Medulla oblongata (tissue), 1 donor: Measurements from ENCODE around the gene KLHL13.
A peak's percentile ranks its signal among the peaks of the same experiment; 100 is the strongest.
"Not testable (repeated sequence)": the region's sequence is repeated elsewhere in the genome, so short reads cannot be mapped to it uniquely, and the experiment has no call there.

Source experiments
- DNase-seq: peaks from one replicate; pipeline ENCODE4 v3.0.0-alpha.2; 2015; ENCODE audit errors: extremely low spot score

Gene KLHL13, protein sequence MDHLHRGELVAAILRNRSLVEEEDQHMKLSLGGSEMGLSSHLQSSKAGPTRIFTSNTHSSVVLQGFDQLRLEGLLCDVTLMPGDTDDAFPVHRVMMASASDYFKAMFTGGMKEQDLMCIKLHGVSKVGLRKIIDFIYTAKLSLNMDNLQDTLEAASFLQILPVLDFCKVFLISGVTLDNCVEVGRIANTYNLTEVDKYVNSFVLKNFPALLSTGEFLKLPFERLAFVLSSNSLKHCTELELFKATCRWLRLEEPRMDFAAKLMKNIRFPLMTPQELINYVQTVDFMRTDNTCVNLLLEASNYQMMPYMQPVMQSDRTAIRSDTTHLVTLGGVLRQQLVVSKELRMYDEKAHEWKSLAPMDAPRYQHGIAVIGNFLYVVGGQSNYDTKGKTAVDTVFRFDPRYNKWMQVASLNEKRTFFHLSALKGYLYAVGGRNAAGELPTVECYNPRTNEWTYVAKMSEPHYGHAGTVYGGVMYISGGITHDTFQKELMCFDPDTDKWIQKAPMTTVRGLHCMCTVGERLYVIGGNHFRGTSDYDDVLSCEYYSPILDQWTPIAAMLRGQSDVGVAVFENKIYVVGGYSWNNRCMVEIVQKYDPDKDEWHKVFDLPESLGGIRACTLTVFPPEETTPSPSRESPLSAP

DNA sequence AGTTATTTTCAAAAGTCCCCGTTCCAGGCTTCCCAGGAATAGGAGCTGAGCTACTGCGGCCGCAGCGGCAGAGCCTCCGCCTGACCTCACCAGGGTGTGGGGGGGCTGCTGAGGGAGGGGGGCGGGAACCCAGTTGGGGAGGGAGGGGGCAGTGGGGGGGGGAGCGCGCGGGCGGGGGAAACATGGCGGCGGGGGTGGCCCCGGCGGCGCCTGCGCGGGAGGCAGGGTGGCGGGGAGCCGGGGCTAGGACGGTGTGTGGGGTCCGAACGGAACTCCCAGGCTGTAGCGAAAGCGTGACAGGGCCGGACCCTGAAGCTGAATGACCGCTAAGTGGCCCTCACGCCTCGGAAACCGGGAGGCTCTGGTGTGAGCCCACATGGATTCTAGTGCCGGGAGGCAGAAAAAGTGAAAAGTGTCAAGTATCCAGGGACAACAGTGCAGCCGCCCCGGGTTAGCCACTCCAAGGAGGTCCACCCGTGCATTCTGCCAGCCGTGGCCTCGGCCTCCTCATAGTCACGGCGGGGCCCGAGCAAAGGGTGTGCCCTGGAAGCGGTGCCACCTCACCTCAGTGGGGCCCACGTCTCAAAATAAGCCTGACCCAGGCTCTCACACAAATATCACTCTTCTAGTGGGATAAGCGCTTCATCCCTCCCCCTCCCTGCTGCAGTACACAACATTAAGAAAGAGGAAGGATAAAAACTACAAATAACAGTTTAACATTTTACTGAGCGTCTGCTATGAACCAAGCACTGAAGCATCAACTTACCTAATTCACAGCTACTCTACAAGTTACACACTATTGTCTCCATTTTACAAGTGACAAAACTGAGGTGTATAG is at the start of gene KLHL13:
TSS of gene KLHL13 (minus strand) at position 98 of the 838 bp plus-strand sequence. CDS start 88,337 bp downstream, outside the sequence.
- peak; percentile 4 for DNase-seq

DNA sequence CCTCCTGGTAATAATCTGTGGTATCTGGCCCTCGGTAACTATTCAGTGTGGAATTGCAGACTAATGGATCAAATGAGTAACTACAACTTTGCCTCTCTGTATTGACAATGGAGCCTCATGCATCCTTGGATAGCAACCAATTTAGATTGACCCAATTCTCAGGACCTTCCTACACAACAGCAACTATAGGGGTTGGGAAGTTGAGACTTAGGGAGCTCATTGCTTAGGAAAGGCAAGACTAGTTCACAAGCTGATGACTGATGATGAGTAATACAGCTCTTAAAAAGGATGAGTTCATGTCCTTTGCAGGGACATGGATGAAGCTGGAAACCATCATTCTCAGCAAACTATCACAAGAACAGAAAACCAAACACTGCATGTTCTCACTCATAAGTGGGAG is 47.5 kb upstream of the KLHL13 start:
- DNase-seq, result no peak

DNA sequence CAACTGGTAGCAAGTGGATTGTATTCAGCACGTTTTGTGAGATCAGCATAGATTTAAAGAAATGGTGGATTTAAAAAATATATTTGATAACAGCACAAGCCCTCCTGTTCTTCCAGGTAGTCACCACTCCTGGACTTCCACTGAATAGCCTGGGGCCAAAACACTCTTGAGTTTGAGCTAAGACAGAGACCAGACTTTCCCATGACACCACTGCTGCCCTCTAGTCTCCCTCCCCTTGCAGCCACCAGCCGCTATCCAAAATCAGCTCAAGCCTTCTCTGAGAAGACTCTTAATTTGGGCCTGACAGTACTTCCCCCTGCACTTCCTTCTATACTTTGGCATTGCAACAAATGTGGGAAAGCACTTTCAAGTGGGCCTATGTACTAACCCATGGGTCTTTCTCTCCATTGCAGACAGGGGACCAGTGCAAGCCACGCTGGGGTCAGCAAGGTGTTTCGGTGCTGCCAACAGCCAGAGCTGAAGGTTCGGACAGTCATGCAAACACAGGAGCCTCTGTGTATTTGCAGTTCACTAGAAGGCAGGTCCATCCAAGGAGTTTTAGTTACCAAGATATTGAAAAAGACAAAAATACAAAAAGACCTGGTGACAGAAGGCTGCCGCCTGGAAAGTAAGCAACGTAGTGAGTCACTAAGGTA is 40.5 kb upstream of the KLHL13 start:
- no peak for DNase-seq

DNA sequence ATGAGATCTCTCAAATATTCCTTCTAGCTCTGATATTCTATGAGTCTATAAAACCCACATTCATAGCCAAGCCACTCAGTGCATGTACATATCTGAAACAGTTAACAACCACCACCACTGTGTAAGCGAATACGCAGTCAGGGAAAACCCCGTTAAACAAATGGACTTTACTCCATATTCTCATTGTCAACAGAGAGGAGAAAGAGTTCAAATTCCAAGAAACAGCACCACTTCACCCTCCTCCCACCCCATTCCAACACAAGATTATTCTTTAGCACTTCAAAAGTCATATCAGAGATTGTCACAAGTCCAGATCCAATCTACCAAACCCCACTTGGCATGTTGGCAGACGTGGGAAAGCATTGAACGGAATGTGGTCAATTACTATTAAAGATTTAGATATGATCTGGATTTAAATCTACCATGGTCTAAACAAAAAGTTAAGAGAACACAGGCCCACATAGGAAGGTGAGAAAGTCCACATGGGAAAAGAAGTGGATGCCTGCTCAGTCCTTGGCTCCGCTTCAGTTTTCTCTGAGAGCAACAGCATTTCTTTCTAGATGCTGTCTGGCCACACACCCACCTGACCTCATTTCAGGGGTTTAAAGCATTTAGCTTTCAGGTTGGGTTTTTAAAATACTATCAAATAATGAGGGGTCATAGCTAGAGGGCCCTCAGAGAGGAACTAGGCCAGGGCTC is 39.8 kb upstream of the KLHL13 start:
- DNase-seq, result no peak

DNA sequence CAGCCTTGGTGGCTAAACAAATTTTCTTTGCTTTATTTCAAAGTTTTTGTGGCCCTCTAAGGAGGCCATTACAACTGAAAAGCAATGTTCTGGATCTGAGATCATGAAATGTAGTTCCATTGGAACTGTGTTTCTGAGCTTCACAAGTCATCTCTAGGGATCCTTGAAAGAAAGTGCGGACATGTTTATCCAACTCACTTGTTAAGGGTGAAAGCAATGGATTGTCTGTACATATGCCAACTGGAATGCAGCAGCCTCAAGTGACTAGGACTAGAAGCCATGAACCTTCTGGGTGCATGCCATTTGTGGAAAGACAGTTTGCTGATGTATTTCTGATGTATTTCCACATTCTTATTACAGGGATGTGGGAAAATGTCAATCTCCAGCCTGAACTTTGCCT is 36.7 kb upstream of the KLHL13 start:
- no peak for DNase-seq

DNA sequence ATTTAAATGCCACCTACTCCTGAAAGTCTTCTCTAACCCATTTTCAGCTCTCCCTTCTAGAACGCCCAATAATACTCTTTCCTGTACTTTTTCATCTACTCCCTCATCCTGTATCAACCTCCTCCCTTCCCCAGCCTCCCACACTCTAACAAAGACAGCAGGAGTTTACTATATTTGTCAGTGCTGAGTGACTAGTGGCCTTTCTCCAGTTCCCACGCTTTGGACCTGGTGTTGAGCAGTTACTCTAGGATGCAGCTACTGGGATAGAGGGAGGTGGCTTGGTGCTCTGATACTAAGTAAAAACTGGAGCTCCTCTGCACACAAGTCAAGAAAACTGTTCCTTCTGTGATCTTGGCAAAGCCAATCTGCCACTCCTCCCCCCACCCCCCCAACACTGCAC is 36.1 kb upstream of the KLHL13 start:
- DNase-seq, result no peak

DNA sequence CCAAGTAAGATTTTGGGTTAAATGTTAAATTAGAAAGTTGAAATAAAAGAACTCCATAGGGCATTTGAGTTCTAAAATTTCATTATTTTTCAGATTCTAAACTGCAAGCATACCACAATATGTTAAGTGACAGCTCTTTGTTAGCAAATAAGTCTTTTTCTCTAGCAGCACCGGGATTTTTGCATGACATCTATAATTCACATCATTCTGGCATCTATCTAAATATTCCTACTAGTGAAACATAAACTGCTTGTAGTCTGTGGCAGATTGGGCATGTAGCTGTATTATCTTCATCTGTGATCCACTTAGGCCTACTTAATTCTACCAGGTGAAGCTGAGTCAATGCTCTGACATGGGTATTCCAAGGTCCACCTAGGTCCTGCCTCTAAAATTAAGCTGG is 32.1 kb upstream of the KLHL13 start:
- DNase-seq, result no peak

DNA sequence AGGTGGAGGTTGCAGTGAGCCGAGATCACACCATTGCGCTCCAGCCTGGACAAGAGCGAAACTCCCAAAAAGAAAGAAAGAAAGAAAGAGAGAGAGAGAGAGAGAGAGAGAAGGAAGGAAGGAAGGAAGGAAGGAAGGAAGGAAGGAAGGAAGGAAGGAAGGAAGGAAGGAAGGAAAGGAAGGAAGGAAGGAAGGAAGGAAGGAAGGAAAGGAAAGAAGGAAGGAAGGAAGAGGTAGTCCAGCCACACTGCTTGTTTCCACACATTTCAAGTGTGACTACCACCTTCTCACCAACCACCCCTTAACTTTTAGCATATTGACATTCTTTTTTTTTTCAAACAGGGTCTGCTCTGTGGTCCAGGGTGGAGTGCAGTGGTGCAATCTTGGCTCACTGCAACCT is 31.2 kb upstream of the KLHL13 start:
- DNase-seq, result not testable (repeated sequence)

DNA sequence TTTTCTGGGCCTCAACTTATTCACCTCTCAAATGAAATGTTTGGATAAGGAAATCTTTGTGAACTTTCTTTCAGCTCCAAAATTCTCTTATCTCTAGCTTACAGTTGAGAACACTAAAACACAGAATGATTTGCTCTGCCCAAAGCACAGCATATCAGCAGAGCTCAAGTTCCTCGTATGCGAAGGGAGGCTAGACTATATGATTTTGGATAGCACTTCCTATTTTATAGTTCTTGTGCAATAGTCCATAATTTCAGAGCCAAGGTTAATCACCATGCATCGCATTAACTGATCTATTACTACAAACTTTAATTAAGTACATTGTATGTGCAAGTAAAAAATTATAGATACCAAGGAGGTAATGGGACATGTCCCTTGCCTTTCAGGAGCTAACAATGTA is 27.0 kb upstream of the KLHL13 start:
- no peak for DNase-seq

DNA sequence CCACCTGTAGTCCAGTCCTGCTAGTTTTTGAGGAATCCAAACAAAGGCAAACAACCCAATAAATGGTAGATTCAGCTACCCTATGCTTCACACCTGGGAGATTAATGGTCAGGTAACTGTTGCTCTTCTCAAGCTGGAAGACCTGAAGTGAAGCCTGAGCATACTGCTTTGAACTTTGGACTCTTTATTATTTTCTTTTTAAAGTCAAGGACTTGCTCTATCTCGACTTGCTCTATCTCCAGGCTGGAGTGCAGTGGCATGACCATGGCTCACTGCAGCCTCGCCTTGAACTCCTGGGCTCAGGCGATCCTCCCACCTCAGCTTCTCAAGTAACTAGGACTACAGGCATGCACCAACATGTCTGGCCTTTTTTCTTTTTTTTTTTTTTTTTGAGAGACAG is 14.7 kb upstream of the KLHL13 start:
- DNase-seq, result no peak

DNA sequence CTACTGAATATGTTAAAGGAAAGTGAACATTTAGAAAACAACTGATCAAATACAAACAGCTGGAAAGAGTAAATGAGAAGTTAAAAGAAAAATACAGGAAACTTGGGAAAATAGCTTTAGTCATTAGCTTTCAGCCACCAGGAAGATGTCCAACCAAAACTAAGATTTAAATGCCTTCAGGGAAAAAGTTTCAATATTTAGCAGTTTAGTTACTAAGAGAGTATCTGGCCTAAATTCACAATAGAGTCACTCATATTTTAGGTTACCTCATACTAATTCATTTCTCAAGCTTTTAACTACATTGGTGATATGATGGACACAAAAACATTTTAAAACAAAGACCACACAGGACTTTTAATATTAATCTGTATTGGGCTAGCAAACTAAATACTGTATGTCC is 13.1 kb upstream of the KLHL13 start:
- no peak for DNase-seq

DNA sequence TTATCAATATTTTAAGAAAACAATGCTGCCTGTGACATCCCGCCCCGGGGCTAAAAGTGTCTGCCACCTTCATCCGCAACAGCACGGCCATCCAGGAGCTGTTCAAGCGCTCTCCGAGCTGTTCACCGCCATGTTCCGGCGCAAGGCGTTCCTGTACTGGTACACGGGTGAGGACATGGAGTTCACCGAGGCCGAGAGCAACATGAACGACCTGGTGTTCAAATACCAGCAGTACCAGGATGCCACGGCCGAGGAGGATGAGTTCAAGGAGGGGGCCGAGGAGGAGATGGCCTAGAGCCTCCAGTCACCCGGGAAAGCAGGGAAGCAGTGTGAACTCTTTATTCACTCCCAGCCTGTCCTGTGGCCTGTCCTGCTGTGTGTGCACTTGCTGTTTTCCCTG is 12.1 kb upstream of the KLHL13 start:
- DNase-seq, result no peak

DNA sequence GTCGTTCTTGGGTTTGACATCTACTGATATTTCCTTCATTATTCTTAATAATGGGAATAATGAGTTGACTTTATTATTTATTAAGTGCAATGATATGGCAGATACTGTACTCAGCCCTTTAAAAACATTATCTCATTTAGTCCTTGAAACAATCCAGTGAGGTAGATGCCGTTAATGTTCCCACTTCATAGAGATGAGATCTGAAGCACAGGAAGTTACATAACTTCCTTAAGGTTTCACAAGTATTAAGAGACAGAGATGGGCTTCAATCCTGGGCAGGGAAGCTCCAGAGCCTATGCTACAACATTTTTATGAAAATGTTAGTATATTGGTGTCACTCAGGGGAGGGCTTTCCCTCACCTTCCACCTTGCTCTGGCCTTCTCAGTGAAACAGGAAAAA is 9.7 kb upstream of the KLHL13 start:
- no peak for DNase-seq

DNA sequence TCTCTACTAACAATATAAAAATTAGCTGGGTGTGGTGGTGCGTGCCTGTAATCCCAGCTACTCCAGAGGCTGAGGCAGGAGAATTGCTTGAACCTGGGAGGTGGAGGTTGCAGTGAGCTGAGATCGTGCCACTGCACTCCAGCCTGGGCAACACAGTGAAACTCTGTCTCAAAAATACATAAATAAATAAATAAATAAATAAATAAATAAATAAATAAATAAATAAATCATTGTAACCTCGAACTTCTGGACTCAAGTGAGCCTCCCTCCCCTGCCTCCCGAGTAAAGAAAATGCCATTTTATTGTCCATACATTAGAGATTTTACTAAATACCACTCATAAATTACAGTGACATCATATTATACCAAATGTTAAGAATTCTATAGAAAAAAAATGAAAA is 7.6 kb upstream of the KLHL13 start:
- not testable (repeated sequence) for DNase-seq

DNA sequence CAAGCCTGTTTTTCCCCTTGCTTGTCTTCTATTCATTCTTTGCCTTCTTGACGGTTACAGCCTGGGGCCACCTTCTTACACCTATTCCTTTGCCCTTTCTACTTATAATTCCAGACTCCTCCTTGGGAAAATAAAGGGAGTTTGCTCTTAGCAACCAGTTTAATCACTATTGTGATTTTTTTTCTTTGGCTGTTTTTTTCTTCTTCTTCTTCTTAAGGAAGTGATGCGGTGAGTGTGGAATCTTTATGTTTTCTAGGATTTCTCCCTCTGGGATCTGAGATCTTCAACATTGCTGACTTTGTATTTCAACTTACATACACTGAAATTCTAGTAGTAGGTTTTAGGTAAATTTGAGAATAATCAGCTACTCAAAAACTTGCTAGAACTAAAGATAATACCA is 1.1 kb upstream of the KLHL13 start:
- no peak for DNase-seq

DNA sequence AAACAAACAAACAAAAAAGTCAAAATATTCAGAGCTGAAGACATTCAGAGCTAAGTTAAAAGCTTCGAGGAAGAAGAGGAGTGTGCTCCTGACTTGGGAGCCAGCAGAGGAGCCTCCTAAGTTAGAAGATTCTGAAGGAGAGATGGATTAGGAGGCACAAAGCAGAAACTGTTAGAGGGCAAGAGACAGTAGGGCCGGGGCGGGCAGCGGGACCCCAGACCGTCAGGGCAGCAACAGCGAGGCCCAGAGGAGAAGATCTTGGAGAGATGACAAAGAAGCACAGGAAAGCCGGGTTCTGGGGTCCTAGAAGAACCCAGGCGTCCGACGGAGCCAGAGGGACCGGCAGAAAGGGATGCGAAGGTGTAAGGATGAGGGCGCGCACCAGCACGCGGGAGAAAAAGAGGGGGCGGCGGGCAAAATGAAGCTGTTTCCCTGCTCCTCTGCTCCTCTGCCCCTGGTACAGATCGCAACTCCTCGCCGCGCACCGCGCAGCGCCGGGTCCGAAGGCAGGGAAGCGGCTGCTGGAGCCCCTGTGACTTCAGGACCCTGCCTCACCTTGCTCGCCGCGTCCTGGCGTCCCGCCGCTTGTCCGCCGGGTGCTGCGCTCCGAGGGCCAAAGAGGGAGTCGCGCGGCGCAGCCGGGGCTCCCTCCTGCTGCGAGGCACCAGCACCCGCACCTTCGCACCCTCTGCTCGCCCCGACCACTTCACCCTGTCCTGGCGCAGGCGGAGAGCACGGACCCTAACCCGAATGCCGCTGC is 477 bp downstream of the KLHL13 start:
- DNase-seq, result no peak

DNA sequence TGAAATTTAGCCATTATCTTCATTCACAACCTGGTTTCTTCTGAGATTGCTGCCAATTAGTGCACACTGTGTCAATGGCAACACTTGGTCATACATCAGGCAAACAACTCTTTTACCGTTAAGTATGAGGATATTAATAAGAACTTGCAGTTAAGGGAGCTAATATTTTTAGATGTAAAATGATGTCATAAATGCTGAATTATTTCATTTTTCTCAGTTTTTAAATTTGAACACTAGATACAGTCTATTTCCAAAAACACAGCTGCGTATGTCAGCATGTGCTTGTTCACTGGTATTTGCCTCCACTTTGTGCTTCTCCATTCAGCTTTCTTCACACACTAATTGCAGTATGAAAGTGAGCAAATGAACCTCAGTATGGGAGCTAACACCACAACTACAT is 1.6 kb downstream of the KLHL13 start:
- peak; percentile 3 for DNase-seq

DNA sequence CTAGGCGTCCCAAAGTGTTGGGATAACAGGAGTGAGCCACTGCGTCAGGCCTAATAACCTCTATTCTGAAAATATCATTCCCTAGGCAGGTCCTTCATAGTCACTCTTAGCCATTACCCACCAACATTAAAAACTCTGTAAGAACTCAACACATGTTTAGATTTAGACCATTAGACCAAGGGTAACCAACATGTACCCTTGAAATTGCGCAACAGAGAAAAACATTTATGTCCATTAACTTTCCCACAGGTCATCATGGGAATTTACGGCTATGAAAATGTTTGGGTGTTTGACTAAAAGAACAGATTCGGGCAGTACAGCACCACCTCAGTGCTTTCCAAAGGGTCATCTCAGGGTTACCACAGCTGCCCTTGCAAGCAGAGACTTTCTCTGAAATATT is 7.5 kb downstream of the KLHL13 start:
- no peak for DNase-seq

DNA sequence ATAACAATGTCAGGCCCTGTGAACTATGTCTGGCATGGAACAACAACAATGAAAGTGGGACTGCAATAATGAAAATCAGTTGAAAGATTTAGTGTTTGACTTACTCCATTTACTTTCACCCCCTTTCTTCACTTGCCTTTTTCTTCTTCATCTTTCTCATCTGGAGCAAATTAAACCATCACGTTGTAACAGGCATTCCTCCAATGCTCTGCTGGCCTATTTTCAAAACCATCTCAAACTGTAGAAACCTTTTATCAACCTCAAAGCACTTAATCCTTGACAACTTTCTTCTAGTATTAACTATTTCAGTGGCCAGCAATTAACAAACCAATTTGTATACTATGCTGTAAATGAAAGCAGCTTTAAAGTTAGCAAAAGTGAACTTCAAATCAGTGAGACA is 8.3 kb downstream of the KLHL13 start:
- DNase-seq, result no peak

DNA sequence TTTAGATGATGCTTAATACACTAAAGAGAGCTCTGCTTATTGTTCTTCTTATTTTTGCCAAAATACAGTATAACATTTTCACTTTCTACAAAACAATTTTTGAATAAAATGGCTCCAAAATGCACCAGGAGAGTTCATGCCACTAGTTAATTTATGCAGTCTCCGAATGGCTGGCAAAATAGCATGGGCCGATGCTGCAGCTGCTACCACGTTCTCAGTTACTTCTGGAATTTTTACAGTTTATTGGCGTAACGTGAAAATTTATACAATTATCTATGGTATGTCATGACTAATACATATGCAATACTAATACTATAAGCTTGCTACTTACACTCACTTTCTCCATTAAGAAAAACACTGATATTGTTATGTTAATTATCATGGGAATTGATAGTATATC is 16.5 kb downstream of the KLHL13 start:
- no peak for DNase-seq

DNA sequence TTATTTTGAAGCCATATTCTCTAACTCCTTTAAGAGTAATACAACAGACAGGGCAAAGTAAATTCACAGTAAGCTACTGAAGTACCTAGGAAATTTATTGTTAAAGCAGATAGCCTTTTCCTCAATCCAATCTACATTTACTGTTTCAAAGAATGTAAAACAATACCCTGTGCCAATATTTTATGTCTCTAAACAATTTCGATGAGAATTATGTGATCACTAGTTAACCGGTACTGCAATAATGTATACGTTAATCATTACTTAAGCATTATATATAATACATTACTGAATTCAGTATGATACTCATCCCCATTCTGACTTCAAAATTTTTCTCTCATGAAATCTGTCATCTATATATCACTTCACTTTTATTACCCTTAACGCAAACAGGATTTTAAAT is 28.5 kb downstream of the KLHL13 start:
- no peak for DNase-seq
